ENCODE results near the gene PTPRQ.

GRCh38 chr12:80681287-80681686 is 237.3 kb downstream of the PTPRQ start:
- TF ChIP-seq POLR2A (IDR thresholded peaks at IDR 0.05) (no peak), CTCF (IDR thresholded peaks at IDR 0.05) (no peak), POLR2AphosphoS5 (IDR thresholded peaks at IDR 0.05) (no peak), EP300 (IDR thresholded peaks at IDR 0.05) (no peak)

Measured in suprapubic skin (tissue), 4 donors.